Mucosa of descending colon (tissue), 3 donors: ENCODE data around the gene CPSF4L. TPM values are rescaled to one million over a fixed set of nuclear protein-coding genes. Genes with fewer than 3 reads are reported as not detected.

Experiments used
- ATAC-seq: fragments of 200-7000 bp; cut with Tn5 transposase; one replicate; pipeline ENCODE4 v1.9.1; 2020; ENCODE audit warnings: mild to moderate bottlenecking, moderate library complexity
- DNase-seq, 3 donors: peaks; one replicate each; pipeline ENCODE4 v3.0.0-alpha.2; 2020
- H3K36me3 ChIP-seq: fragments of 200-600 bp; one replicate; pipeline ENCODE4 v1.8.0; 2021; ENCODE audit warnings: low read depth, mild to moderate bottlenecking
- H3K4me1 ChIP-seq: fragments of 200-600 bp; one replicate; pipeline ENCODE4 v1.8.0; 2021; ENCODE audit warnings: low read depth, mild to moderate bottlenecking
- H3K4me3 ChIP-seq: fragments of 200-600 bp; one replicate; pipeline ENCODE4 v1.8.0; 2021; ENCODE audit warnings: mild to moderate bottlenecking
- H3K9me3 ChIP-seq: fragments of 200-600 bp; one replicate; pipeline ENCODE4 v1.8.0; 2021; ENCODE audit warnings: mild to moderate bottlenecking
- intact Hi-C, 2 donors: fragments of 100-400 bp; cut with DNase I in 1 of 2; cut with micrococcal nuclease in 1 of 2; formaldehyde crosslinking; loops; one replicate each; pipeline versions ENCODE4 v1.11.0 to v1.11.1; 2022; cut with DNase I, micrococcal nuclease
- total RNA-seq, 3 donors: library from RNA; stranded (reverse); fragmentation: NEBNext Ultra II Directional in 2 of 3; extraction: Animal tissue kit (Norgen Biotek cat#: 25700) in 2 of 3; gene quantifications; one replicate each; pipeline versions ENCODE4 v1.2.1 to v1.2.4, GENCODE V29; 2021 to 2023
- TF ChIP-seq, protein P1 (sequence below): fragments of 200-600 bp; IDR thresholded peaks from one replicate; pipeline ENCODE4 v1.8.0; 2022; ENCODE audit warnings: antibody characterized with exemption, mild to moderate bottlenecking
- donor health status: DM: no; HTN: no; CAD: no; lungs with moderate emphysema.
- donor health status: DM: no; HTN: no; CAD: no.
- donor health status: DM: no; HTN: yes; CAD: no.

CPSF4L gene
- total RNA-seq, 3 donors from 2014 or later = not detected

DNA sequence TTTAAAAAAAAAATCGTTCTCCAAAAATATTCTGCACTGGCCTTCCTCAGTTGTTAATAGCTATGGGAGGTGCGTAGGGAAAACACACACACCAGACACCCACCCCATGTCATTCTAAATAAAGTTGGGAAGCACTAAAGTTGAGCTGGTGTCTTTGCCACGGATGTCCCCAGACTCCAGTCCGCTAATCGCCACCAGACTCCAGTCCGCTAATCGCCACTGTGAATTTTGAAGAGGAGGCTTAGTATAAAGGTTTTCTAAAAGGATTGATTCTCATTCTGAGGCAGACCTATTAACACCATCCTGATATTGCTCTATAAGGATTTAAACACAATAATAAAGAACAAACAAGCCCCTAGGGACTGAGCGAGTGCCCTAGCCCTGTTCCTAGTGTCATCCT is 22.7 kb upstream of the CPSF4L start:
- H3K4me3 ChIP-seq = no peak overlapping the region
- ATAC-seq (no peak), DNase-seq (no peak)
- H3K4me1 ChIP-seq = peaks cover 21% of the 10 kb centered on the region
- H3K36me3 ChIP-seq = no peaks in the 10 kb centered on the region
- intact Hi-C loops = no loop called here
- H3K9me3 ChIP-seq = no peaks in the 10 kb centered on the region
- TF ChIP-seq, protein P1, sequence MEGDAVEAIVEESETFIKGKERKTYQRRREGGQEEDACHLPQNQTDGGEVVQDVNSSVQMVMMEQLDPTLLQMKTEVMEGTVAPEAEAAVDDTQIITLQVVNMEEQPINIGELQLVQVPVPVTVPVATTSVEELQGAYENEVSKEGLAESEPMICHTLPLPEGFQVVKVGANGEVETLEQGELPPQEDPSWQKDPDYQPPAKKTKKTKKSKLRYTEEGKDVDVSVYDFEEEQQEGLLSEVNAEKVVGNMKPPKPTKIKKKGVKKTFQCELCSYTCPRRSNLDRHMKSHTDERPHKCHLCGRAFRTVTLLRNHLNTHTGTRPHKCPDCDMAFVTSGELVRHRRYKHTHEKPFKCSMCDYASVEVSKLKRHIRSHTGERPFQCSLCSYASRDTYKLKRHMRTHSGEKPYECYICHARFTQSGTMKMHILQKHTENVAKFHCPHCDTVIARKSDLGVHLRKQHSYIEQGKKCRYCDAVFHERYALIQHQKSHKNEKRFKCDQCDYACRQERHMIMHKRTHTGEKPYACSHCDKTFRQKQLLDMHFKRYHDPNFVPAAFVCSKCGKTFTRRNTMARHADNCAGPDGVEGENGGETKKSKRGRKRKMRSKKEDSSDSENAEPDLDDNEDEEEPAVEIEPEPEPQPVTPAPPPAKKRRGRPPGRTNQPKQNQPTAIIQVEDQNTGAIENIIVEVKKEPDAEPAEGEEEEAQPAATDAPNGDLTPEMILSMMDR = no peak

GRCh38 chr17:73283841-73284282 is 22.2 kb upstream of the CPSF4L start:
- TF ChIP-seq, protein P1 = no peak
- Histone ChIP-seq H3K36me3 (no peaks in the 10 kb centered on the region), H3K4me1 (peaks cover 22% of the 10 kb centered on the region), H3K4me3 (no peak overlapping the region), H3K9me3 (no peaks in the 10 kb centered on the region)
- intact Hi-C loops = no loop called here
- ATAC-seq = no peak
- DNase-seq = no peak

DNA sequence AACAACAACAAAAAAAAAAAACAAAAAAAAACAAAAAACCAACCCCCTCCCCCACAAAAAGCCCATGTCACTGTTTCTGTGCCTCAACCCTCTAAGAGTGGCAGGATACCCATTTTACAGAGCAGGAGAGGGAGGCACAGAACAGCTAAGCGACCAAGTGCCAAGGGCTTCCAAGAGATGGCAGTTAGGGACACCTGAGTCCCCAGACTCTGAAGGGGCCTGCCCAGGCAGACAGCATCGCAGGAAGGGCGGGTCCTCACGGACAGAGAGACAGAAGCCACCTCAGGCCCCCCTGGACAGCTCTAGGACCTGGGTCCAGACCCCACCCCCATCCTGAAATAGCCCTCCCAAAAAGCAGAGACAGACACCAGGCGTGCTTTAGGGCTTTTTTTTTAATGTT is 21.6 kb upstream of the CPSF4L start:
- DNase-seq = no peak
- ATAC-seq = no peak
- Histone ChIP-seq H3K4me1 (peaks cover 22% of the 10 kb centered on the region), H3K4me3 (no peak overlapping the region), H3K9me3 (no peaks in the 10 kb centered on the region), H3K36me3 (no peaks in the 10 kb centered on the region)
- TF ChIP-seq, protein P1 = no peak
- intact Hi-C loops = no loop called here

- ATAC-seq (no peak), DNase-seq (no peak)
- peaks cover 24% of the 10 kb centered on the region for H3K4me1 ChIP-seq
- intact Hi-C loops = no loop called here
- TF ChIP-seq, protein P1 = no peak
- H3K9me3 ChIP-seq = no peaks in the 10 kb centered on the region
- no peaks in the 10 kb centered on the region for H3K36me3 ChIP-seq
- no peak overlapping the region for H3K4me3 ChIP-seq
These were observed 20.9 kb upstream of the CPSF4L start for GRCh38 chr17:73282629-73283028.

DNA sequence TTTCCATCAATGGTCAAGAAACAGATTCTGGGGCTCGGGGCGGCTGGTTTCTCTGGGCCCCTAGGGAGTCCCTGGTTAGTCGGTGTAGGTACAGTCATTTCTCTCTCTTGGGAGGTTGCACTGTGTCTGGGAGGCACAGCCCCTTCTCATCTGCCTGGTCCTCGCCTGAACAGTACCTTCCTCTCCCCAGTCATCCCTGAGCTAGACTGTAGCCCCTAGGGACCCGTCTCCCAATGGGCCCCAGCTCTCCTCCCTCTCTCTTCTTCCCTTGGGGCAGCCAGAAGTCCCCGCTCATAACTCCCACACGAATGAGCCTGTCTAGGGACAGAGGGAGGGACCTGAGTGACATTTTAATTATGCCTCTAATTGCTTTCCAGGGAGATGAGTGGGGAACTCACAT is 20.2 kb upstream of the CPSF4L start:
- intact Hi-C loops = no loop called here
- H3K9me3 ChIP-seq = no peaks in the 10 kb centered on the region
- DNase-seq (no peak), ATAC-seq (no peak)
- no peaks in the 10 kb centered on the region for H3K36me3 ChIP-seq
- peaks cover 21% of the 10 kb centered on the region for H3K4me1 ChIP-seq
- no peak overlapping the region for H3K4me3 ChIP-seq
- TF ChIP-seq, protein P1 = no peak

GRCh38 chr17:73280191-73280590 is 18.5 kb upstream of the CPSF4L start:
- H3K9me3 ChIP-seq = no peaks in the 10 kb centered on the region
- no peaks in the 10 kb centered on the region for H3K36me3 ChIP-seq
- H3K4me1 ChIP-seq = peaks cover 21% of the 10 kb centered on the region
- no peak for DNase-seq
- no peak overlapping the region for H3K4me3 ChIP-seq
- ATAC-seq = no peak
- TF ChIP-seq, protein P1 = no peak
- intact Hi-C loops = no loop called here
